ENCODE data around the gene GSTO2.
"Not testable (repeated sequence)": the region's sequence is repeated elsewhere in the genome, so short reads cannot be mapped to it uniquely, and the experiment has no call there.

Gene GSTO2

GRCh38 chr10:104268713-104269645 is at the start of gene GSTO2:
GSTO2 (plus strand) TSS chr10:104269184; CDS start chr10:104274916, 5,732 bp downstream.
- peak; percentile 99 for DNase-seq (ENCODE audit: low spot score)

- no peak for DNase-seq (ENCODE audit: low spot score)
Observed at GRCh38 chr10:104220522-104220921, 48.5 kb upstream of the GSTO2 start.

GRCh38 chr10:104223304-104223703 is 45.7 kb upstream of the GSTO2 start:
- DNase-seq (ENCODE audit: low spot score), result no peak

GRCh38 chr10:104230490-104230889 is 38.5 kb upstream of the GSTO2 start:
- DNase-seq (ENCODE audit: low spot score), result no peak

GRCh38 chr10:104231784-104232612 is 37.0 kb upstream of the GSTO2 start, which contains the start of gene CFAP43:
CFAP43 (minus strand) TSS chr10:104232364; CDS start chr10:104232246, 118 bp downstream.
- peak; percentile 98 for DNase-seq (ENCODE audit: low spot score)

GRCh38 chr10:104232613-104233102 is 36.3 kb upstream of the GSTO2 start:
- no peak for DNase-seq (ENCODE audit: low spot score)

GRCh38 chr10:104233817-104234216 is 35.2 kb upstream of the GSTO2 start:
- no peak for DNase-seq (ENCODE audit: low spot score)

GRCh38 chr10:104234934-104235333 is 34.0 kb upstream of the GSTO2 start:
- DNase-seq (ENCODE audit: low spot score), result no peak

GRCh38 chr10:104235801-104236200 is 33.2 kb upstream of the GSTO2 start:
- no peak for DNase-seq (ENCODE audit: low spot score)

GRCh38 chr10:104240078-104240477 is 28.9 kb upstream of the GSTO2 start:
- no peak for DNase-seq (ENCODE audit: low spot score)

GRCh38 chr10:104242545-104242944 is 26.4 kb upstream of the GSTO2 start:
- peak; percentile 66 for DNase-seq (ENCODE audit: low spot score)

GRCh38 chr10:104243009-104243408 is 26.0 kb upstream of the GSTO2 start:
- DNase-seq (ENCODE audit: low spot score), result peak; percentile 67

- DNase-seq (ENCODE audit: low spot score), result no peak
Observed at GRCh38 chr10:104243512-104243911, 25.5 kb upstream of the GSTO2 start.

GRCh38 chr10:104245066-104245632 is 23.8 kb upstream of the GSTO2 start:
- no peak for DNase-seq (ENCODE audit: low spot score)

- no peak for DNase-seq (ENCODE audit: low spot score)
Observed at GRCh38 chr10:104246976-104247375, 22.0 kb upstream of the GSTO2 start.

GRCh38 chr10:104247513-104248146 is 21.4 kb upstream of the GSTO2 start:
- no peak for DNase-seq (ENCODE audit: low spot score)

GRCh38 chr10:104248931-104249330 is 20.1 kb upstream of the GSTO2 start:
- DNase-seq (ENCODE audit: low spot score), result not testable (repeated sequence)

- no peak for DNase-seq (ENCODE audit: low spot score)
Observed at GRCh38 chr10:104250371-104250770, 18.6 kb upstream of the GSTO2 start.

- no peak for DNase-seq (ENCODE audit: low spot score)
Observed at GRCh38 chr10:104251443-104251842, 17.5 kb upstream of the GSTO2 start.

- DNase-seq (ENCODE audit: low spot score), result no peak
Observed at GRCh38 chr10:104252368-104252767, 16.6 kb upstream of the GSTO2 start.

- DNase-seq (ENCODE audit: low spot score), result no peak
Observed at GRCh38 chr10:104253106-104253505, 15.9 kb upstream of the GSTO2 start.

Measured in Ammon's horn (tissue), 1 donor.